ENCODE results near the gene UROC1.

UROC1 gene

GRCh38 chr3:126521122-126521891 is 3.7 kb upstream of the UROC1 start:
- CTCF ChIA-PET: no interaction called here
- TF ChIP-seq ELF4 (IDR thresholded peaks at IDR 0.05) (no peak), CTBP1 (IDR thresholded peaks at IDR 0.05; ENCODE audit: borderline replicate concordance) (no peak), NFRKB (IDR thresholded peaks at IDR 0.05) (no peak), HDGF (IDR thresholded peaks at IDR 0.05; ENCODE audit: borderline replicate concordance) (no peak), TARDBP (IDR thresholded peaks at IDR 0.05) (no peak), BHLHE40 (IDR thresholded peaks at IDR 0.05; ENCODE audit: borderline replicate concordance) (no peak), ZNF384 (IDR thresholded peaks at IDR 0.05) (no peak), PKNOX1 (IDR thresholded peaks at IDR 0.05) (no peak), FOXA1 (IDR thresholded peaks at IDR 0.05) (no peak), SUZ12 (IDR thresholded peaks at IDR 0.05) (no peak), ARNT (IDR thresholded peaks at IDR 0.05) (no peak), FOXK2 (IDR thresholded peaks at IDR 0.05) (no peak), L3MBTL2 (conservative IDR thresholded peaks at IDR 0.05) (no peak), LEF1 (IDR thresholded peaks at IDR 0.05; ENCODE audit: borderline replicate concordance) (no peak), SP1 (IDR thresholded peaks at IDR 0.05) (no peak), FOXM1 (IDR thresholded peaks at IDR 0.05; ENCODE audit: borderline replicate concordance) (no peak)
- DNase-seq (ENCODE audit: extremely low spot score): no peak
- POLR2A ChIA-PET: no interaction called here

GRCh38 chr3:126519506-126520455 is 2.2 kb upstream of the UROC1 start:
- ChIA-PET POLR2A (no interaction called here), CTCF (no interaction called here)
- TF ChIP-seq SP1 (IDR thresholded peaks at IDR 0.05) (no peak), FOXK2 (IDR thresholded peaks at IDR 0.05) (no peak), HDGF (IDR thresholded peaks at IDR 0.05; ENCODE audit: borderline replicate concordance) (no peak), FOXM1 (IDR thresholded peaks at IDR 0.05; ENCODE audit: borderline replicate concordance) (no peak), FOXA1 (IDR thresholded peaks at IDR 0.05) (no peak), ARNT (IDR thresholded peaks at IDR 0.05) (no peak), SUZ12 (IDR thresholded peaks at IDR 0.05) (no peak), NFRKB (IDR thresholded peaks at IDR 0.05) (no peak), L3MBTL2 (conservative IDR thresholded peaks at IDR 0.05) (no peak)
- DNase-seq (ENCODE audit: extremely low spot score): no peak

GRCh38 chr3:126518779-126519177 is 1.2 kb upstream of the UROC1 start:
- POLR2A ChIA-PET: no interaction called here
- no peak for DNase-seq (ENCODE audit: extremely low spot score)
- CTCF ChIA-PET: no interaction called here
- TF ChIP-seq ELF4 (IDR thresholded peaks at IDR 0.05) (no peak), L3MBTL2 (conservative IDR thresholded peaks at IDR 0.05) (no peak), NFRKB (IDR thresholded peaks at IDR 0.05) (no peak), FOXA1 (IDR thresholded peaks at IDR 0.05) (no peak)

GRCh38 chr3:126517986-126518778 is 609 bp upstream of the UROC1 start:
- POLR2A ChIA-PET: no interaction called here
- CTCF ChIA-PET: no interaction called here
- DNase-seq (ENCODE audit: extremely low spot score): no peak
- TF ChIP-seq ELF4 (IDR thresholded peaks at IDR 0.05) (no peak), FOXK2 (IDR thresholded peaks at IDR 0.05) (no peak), NFRKB (IDR thresholded peaks at IDR 0.05) (no peak), HDGF (IDR thresholded peaks at IDR 0.05; ENCODE audit: borderline replicate concordance) (no peak), SUZ12 (IDR thresholded peaks at IDR 0.05) (no peak), SP1 (IDR thresholded peaks at IDR 0.05) (no peak), PKNOX1 (IDR thresholded peaks at IDR 0.05) (no peak), FOXM1 (IDR thresholded peaks at IDR 0.05; ENCODE audit: borderline replicate concordance) (no peak), L3MBTL2 (conservative IDR thresholded peaks at IDR 0.05) (no peak), CTBP1 (IDR thresholded peaks at IDR 0.05; ENCODE audit: borderline replicate concordance) (no peak), ARNT (IDR thresholded peaks at IDR 0.05) (no peak), BHLHE40 (IDR thresholded peaks at IDR 0.05; ENCODE audit: borderline replicate concordance) (no peak)

- CTCF ChIA-PET: no interaction called here
- DNase-seq (ENCODE audit: extremely low spot score): no peak
- POLR2A ChIA-PET: no interaction called here
- TF ChIP-seq CTBP1 (IDR thresholded peaks at IDR 0.05; ENCODE audit: borderline replicate concordance) (no peak), ELF4 (IDR thresholded peaks at IDR 0.05) (no peak), PKNOX1 (IDR thresholded peaks at IDR 0.05) (no peak), FOXK2 (IDR thresholded peaks at IDR 0.05) (no peak), HDGF (IDR thresholded peaks at IDR 0.05; ENCODE audit: borderline replicate concordance) (no peak), SUZ12 (IDR thresholded peaks at IDR 0.05) (no peak), FOXA1 (IDR thresholded peaks at IDR 0.05) (no peak), ZNF384 (IDR thresholded peaks at IDR 0.05) (no peak), SP1 (IDR thresholded peaks at IDR 0.05) (no peak), LEF1 (IDR thresholded peaks at IDR 0.05; ENCODE audit: borderline replicate concordance) (no peak), TARDBP (IDR thresholded peaks at IDR 0.05) (no peak), ARNT (IDR thresholded peaks at IDR 0.05) (no peak), NFRKB (IDR thresholded peaks at IDR 0.05) (no peak), L3MBTL2 (conservative IDR thresholded peaks at IDR 0.05) (no peak), FOXM1 (IDR thresholded peaks at IDR 0.05; ENCODE audit: borderline replicate concordance) (no peak), BHLHE40 (IDR thresholded peaks at IDR 0.05; ENCODE audit: borderline replicate concordance) (no peak)
Measured at GRCh38 chr3:126516936-126517290, 660 bp downstream of the UROC1 start.
